Smooth muscle cell of the coronary artery (primary cell): ENCODE data around the gene CDH23. TPM values are rescaled to one million over a fixed set of nuclear protein-coding genes. Genes with fewer than 3 reads are reported as not detected.

Experiments used
- total RNA-seq: library from RNA; depleted of rRNA; stranded (reverse); fragments of >200 nt; gene quantifications from 2 replicates; pipeline ENCODE4 v1.2.3, GENCODE V29; 2014; ENCODE audit warnings: low replicate concordance

The CDH23 gene
- 0.08 and 5.4 TPM in 2 replicates for total RNA-seq

DNA sequence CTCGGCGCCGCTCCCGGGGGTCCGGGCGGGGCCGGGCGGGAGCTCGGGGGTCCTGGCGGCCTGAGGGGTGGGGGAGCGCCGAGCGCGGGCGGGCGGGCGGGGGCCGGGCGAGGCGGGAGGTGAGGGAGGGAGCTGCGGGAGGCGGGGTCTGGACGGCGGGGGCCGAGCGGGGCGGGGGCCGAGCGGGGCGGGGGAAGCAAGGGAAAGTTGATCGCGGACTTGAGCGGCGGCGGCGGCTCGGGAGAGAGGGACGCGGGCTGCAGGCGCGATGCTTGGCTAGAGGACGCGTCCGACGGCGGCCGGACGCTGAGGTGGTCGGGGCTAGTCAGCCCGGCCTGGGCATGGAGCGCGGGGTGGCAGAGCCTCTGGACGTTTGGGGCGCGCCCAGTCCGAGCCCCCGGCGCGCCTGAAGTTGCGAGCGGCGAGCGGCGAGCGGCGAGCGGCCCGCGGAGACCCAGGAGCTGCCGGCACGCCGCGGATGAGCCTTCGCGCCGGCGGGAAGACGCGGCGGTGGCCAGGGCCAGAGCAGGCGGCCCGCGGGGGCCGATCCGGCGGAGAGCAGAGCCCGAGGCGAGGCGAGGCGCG lies at the start of gene CDH23:
CDH23 (plus strand) TSS at position 210 of the 585 bp plus-strand sequence. CDS start 42,912 bp downstream, outside the sequence.

GRCh38 chr10:71719464-71720201 lies 322.9 kb downstream of the CDH23 start, which contains the start of gene C10orf105:
TSS of gene C10orf105 (minus strand) at chr10:71719778. CDS start at chr10:71716337, 3,441 bp downstream.

DNA sequence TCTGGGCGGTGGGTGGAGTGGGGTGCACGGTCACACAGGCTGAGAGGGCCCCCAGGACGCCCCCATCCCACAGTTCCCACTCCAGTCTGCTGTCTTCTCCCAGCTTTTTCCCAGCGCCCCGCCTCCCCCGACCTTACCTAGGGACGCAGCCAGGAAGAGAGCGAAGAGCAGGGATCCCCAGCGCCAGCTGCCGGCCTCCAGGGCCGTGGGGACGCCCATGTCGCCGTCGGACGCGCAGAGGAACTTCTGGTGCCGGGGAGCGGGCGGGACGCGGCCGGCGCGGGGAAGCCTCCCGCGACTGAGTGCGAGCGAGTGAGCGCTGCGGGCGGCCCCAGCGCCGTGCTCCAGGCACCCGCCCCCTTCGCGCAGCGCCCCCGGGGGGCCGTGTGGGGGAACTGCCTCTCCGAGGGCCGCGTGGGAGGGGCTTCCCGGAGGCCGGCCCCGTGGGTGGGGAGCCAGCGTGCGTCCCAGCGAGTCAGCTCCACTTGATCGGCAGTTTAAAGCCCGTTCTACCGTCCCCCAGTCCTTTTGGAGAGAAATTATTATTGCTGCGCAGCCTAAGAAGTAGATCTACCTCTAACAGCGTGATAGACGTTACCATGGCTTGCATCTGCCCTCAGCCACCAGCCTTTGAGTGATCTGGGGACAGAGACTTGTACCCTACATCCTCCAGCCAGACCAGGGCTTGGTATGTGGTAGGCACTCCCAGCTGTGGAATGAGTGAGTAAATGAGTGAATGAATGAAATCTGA lies 376.7 kb downstream of the CDH23 start, which contains the start of gene VSIR:
VSIR (minus strand) TSS at position 300 of the 751 bp plus-strand sequence; CDS start at position 219, 81 bp downstream.

GRCh38 chr10:71850743-71851464 lies 454.2 kb downstream of the CDH23 start, which contains the start of gene PSAP:
TSS of gene PSAP (minus strand) at chr10:71851251. CDS start at chr10:71851221, 30 bp downstream.

Other genes starting within 250 kb of the CDH23 start
- 11.2 and 39.1 TPM in 2 replicates for gene UNC5B, start 184.3 kb upstream of the CDH23 start, total RNA-seq
- 0.75 and 2.7 TPM in 2 replicates for gene SLC29A3, start 77.7 kb upstream of the CDH23 start, total RNA-seq